Measurements from ENCODE around the gene PRDM1.
A peak's percentile ranks its signal among the peaks of the same experiment; 100 is the strongest.

The PRDM1 gene

GRCh38 chr6:106141441-106142237, 55.5 kb downstream of the PRDM1 start:
- no peaks in the 10 kb centered on the region for H3K4me1 ChIP-seq (ENCODE audit: control insufficient read depth, insufficient read depth, low read length)
- CTCF ChIA-PET: interaction anchor here (0.8 to 2.0 kb wide), 5 partner anchors 14 to 160 kb away, joined by 3 to 8 read pairs (median 4); no protein-coding TSS in a partner anchor
- POLR2A ChIA-PET: no interaction called here
- H3K27ac ChIP-seq (ENCODE audit: extremely low read depth, low read depth, low read length): no peak overlapping the region
- TF ChIP-seq ZNF292 (tag by site-specific recombination; IDR thresholded peaks at IDR 0.05; ENCODE audit: borderline replicate concordance, low read depth) (no peak), ZNF302 (tag by site-specific recombination; IDR thresholded peaks at IDR 0.05; ENCODE audit: low read depth) (no peak), ZNF248 (tag by site-specific recombination; IDR thresholded peaks at IDR 0.05) (no peak), ZNF37A (tag by site-specific recombination; IDR thresholded peaks at IDR 0.05) (no peak)
- TF ChIP-seq, protein P1, sequence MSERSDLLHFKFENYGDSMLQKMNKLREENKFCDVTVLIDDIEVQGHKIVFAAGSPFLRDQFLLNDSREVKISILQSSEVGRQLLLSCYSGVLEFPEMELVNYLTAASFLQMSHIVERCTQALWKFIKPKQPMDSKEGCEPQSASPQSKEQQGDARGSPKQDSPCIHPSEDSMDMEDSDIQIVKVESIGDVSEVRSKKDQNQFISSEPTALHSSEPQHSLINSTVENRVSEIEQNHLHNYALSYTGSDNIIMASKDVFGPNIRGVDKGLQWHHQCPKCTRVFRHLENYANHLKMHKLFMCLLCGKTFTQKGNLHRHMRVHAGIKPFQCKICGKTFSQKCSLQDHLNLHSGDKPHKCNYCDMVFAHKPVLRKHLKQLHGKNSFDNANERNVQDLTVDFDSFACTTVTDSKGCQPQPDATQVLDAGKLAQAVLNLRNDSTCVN (tag by site-specific recombination; optimal IDR thresholded peaks at IDR 0.05): no peak
- H3K9me3 ChIP-seq (ENCODE audit: control insufficient read depth, insufficient read depth, low read depth, low read length): no peaks in the 10 kb centered on the region
- no peak overlapping the region for H3K4me3 ChIP-seq (ENCODE audit: low read depth, low read length)
- H3K36me3 ChIP-seq (ENCODE audit: control insufficient read depth in 2 of 2, insufficient read depth in 1 of 2, low read length in 2 of 2): no peaks in the 10 kb centered on the region

GRCh38 chr6:106142876-106143431, 56.8 kb downstream of the PRDM1 start:
- POLR2A ChIA-PET: no interaction called here
- H3K36me3 ChIP-seq (ENCODE audit: control insufficient read depth in 2 of 2, insufficient read depth in 1 of 2, low read length in 2 of 2): no peaks in the 10 kb centered on the region

GRCh38 chr6:106143665-106144064, 57.5 kb downstream of the PRDM1 start:
- no peaks in the 10 kb centered on the region for H3K9me3 ChIP-seq (ENCODE audit: control insufficient read depth, insufficient read depth, low read depth, low read length)
- H3K27ac ChIP-seq (ENCODE audit: extremely low read depth, low read depth, low read length): no peak overlapping the region
- H3K36me3 ChIP-seq (ENCODE audit: control insufficient read depth in 2 of 2, insufficient read depth in 1 of 2, low read length in 2 of 2): no peaks in the 10 kb centered on the region
- TF ChIP-seq ZIC2 (tag by site-specific recombination; IDR thresholded peaks at IDR 0.05): peak; percentile 27; the same call in 1 of the 2 replicates
- TF ChIP-seq, protein P2, sequence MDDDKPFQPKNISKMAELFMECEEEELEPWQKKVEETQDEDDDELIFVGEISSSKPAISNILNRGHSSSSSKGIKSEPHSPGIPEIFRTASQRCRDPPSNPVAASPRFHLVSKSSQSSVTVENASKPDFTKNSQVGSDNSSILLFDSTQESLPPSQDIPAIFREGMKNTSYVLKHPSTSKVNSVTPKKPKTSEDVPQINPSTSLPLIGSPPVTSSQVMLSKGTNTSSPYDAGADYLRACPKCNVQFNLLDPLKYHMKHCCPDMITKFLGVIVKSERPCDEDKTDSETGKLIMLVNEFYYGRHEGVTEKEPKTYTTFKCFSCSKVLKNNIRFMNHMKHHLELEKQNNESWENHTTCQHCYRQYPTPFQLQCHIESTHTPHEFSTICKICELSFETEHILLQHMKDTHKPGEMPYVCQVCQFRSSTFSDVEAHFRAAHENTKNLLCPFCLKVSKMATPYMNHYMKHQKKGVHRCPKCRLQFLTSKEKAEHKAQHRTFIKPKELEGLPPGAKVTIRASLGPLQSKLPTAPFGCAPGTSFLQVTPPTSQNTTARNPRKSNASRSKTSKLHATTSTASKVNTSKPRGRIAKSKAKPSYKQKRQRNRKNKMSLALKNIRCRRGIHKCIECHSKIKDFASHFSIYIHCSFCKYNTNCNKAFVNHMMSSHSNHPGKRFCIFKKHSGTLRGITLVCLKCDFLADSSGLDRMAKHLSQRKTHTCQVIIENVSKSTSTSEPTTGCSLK (tag by site-specific recombination; IDR thresholded peaks at IDR 0.05): no peak
- no peak for TF ChIP-seq PRDM10 (tag by site-specific recombination; IDR thresholded peaks at IDR 0.05)
- ChIA-PET CTCF (interaction anchor here (1.2 kb wide), 1 partner anchor 9 kb away, joined by 4 read pairs; no protein-coding TSS in a partner anchor), POLR2A (no interaction called here)
- no peaks in the 10 kb centered on the region for H3K4me1 ChIP-seq (ENCODE audit: control insufficient read depth, insufficient read depth, low read length)
- H3K4me3 ChIP-seq (ENCODE audit: low read depth, low read length): no peak overlapping the region

More at GRCh38 chr6:106142876-106143431, 56.8 kb downstream of the PRDM1 start:
- CTCF ChIA-PET: interaction anchor here (1.0 to 1.2 kb wide), 2 partner anchors 10 to 80 kb away, joined by 4 read pairs; no protein-coding TSS in a partner anchor
- TF ChIP-seq KLF9 (tag by site-specific recombination; IDR thresholded peaks at IDR 0.05; ENCODE audit: low read depth): no peak
- no peak for TF ChIP-seq ZNF433 (tag by site-specific recombination; IDR thresholded peaks at IDR 0.05; ENCODE audit: low read depth)
- TF ChIP-seq ZNF768 (tag by site-specific recombination; IDR thresholded peaks at IDR 0.05): peak; percentile 68; the same call in 1 of the 2 replicates
- Histone ChIP-seq H3K4me3 (ENCODE audit: low read depth, low read length) (no peak overlapping the region), H3K27ac (ENCODE audit: extremely low read depth, low read depth, low read length) (no peak overlapping the region), H3K9me3 (ENCODE audit: control insufficient read depth, insufficient read depth, low read depth, low read length) (no peaks in the 10 kb centered on the region), H3K4me1 (ENCODE audit: control insufficient read depth, insufficient read depth, low read length) (no peaks in the 10 kb centered on the region)
